Thoracic aorta (tissue), 2 donors: ENCODE results near the gene TNF. TPM values are rescaled to one million over a fixed set of nuclear protein-coding genes. Genes with fewer than 3 reads are reported as not detected.

Experiments used
- ATAC-seq: fragments of 150-250 bp; one replicate; pipeline ENCODE4 v1.8.0; 2017; ENCODE audit warnings: low read depth; ENCODE audit not compliant: insufficient number of reproducible peaks, low FRiP score
- DNase-seq: peaks from one replicate; pipeline ENCODE4 v3.0.0-alpha.2; 2020; ENCODE audit warnings: low spot score
- H3K27ac ChIP-seq, 2 donors: fragments of 200-600 bp; sonication (generic); 1 replicate in 1 of 2; 2 replicates in 1 of 2; pipeline ENCODE4 v1.5.1; 2016; ENCODE audit warnings: mild to moderate bottlenecking in 2 of 2, moderate library complexity in 2 of 2
- H3K27me3 ChIP-seq: fragments of 200-600 bp; sonication (generic); replicated peaks from 2 replicates; pipeline ENCODE4 v1.6.0; 2016; ENCODE audit warnings: mild to moderate bottlenecking; ENCODE audit not compliant: insufficient read depth
- H3K36me3 ChIP-seq: fragments of 200-600 bp; sonication (generic); one replicate; pipeline ENCODE4 v1.5.1; 2016
- H3K4me1 ChIP-seq, 2 donors: fragments of 200-600 bp; sonication (generic); 1 replicate in 1 of 2; 2 replicates in 1 of 2; pipeline versions ENCODE4 v1.5.1 to v1.6.0; 2016; ENCODE audit warnings: low read depth in 2 of 2, mild to moderate bottlenecking in 1 of 2; ENCODE audit not compliant: control insufficient read depth in 1 of 2
- H3K4me3 ChIP-seq: fragments of 200-600 bp; sonication (generic); 2 replicates; pipeline ENCODE4 v1.5.1; 2016; ENCODE audit warnings: mild to moderate bottlenecking
- H3K9me3 ChIP-seq: fragments of 200-600 bp; sonication (generic); 2 replicates; pipeline ENCODE4 v1.5.1; 2016
- total RNA-seq, 2 donors: library from RNA; depleted of rRNA; stranded (reverse); fragments of >200 nt; gene quantifications; one replicate each; pipeline versions ENCODE4 v1.1.0 to v1.2.3, GENCODE V29; 2016
- TF ChIP-seq, protein P1 (sequence below): fragments of 200-600 bp; sonication (generic); IDR thresholded peaks from one replicate; pipeline ENCODE4 v1.5.1; 2019; ENCODE audit warnings: antibody characterized with exemption

The TNF gene
- total RNA-seq, 2 donors from 2014 or later: 0.71 to 3.2 TPM

DNA sequence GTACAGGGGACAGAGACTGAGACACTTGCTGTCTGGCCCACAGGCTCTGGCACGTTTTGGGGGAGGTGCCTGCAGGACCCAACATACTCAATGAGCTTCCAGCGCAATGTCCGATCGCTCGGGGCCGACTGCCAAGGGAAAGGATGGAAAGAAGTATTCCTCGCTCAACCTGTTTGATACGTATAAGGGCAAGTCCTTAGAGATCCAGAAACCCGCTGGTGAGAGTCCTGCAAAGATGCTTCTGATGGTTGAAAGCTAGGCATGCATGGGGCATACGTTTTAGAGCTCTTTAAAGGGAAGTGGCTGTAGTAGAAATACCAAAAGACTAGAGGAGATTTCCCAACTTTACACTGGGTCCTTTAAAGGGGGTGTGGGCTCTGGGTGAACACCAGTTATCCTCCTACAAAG, 47.3 kb downstream of the TNF start:
- no peak for DNase-seq
- no peak overlapping the region for H3K4me3 ChIP-seq
- TF ChIP-seq, protein P1, sequence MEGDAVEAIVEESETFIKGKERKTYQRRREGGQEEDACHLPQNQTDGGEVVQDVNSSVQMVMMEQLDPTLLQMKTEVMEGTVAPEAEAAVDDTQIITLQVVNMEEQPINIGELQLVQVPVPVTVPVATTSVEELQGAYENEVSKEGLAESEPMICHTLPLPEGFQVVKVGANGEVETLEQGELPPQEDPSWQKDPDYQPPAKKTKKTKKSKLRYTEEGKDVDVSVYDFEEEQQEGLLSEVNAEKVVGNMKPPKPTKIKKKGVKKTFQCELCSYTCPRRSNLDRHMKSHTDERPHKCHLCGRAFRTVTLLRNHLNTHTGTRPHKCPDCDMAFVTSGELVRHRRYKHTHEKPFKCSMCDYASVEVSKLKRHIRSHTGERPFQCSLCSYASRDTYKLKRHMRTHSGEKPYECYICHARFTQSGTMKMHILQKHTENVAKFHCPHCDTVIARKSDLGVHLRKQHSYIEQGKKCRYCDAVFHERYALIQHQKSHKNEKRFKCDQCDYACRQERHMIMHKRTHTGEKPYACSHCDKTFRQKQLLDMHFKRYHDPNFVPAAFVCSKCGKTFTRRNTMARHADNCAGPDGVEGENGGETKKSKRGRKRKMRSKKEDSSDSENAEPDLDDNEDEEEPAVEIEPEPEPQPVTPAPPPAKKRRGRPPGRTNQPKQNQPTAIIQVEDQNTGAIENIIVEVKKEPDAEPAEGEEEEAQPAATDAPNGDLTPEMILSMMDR: no peak
- H3K9me3 ChIP-seq: no peaks in the 10 kb centered on the region
- H3K4me1 ChIP-seq: peaks cover 6 to 20% of the 10 kb centered on the region in 2 donors
- H3K27ac ChIP-seq: no peak overlapping the region
- H3K27me3 ChIP-seq: no peaks in the 10 kb centered on the region
- H3K36me3 ChIP-seq: peaks cover 41% of the 10 kb centered on the region
- ATAC-seq: no peak

- peaks cover 55% of the 10 kb centered on the region for H3K36me3 ChIP-seq
- H3K9me3 ChIP-seq: no peaks in the 10 kb centered on the region
- H3K4me3 ChIP-seq: no peak overlapping the region
- no peaks in the 10 kb centered on the region for H3K27me3 ChIP-seq
- TF ChIP-seq, protein P1: no peak
- peaks cover 6 to 20% of the 10 kb centered on the region in 2 donors for H3K4me1 ChIP-seq
- ATAC-seq: no peak
- no peak for DNase-seq
- H3K27ac ChIP-seq: no peak overlapping the region
Measured at GRCh38 chr6:31624070-31624469, 48.7 kb downstream of the TNF start.

DNA sequence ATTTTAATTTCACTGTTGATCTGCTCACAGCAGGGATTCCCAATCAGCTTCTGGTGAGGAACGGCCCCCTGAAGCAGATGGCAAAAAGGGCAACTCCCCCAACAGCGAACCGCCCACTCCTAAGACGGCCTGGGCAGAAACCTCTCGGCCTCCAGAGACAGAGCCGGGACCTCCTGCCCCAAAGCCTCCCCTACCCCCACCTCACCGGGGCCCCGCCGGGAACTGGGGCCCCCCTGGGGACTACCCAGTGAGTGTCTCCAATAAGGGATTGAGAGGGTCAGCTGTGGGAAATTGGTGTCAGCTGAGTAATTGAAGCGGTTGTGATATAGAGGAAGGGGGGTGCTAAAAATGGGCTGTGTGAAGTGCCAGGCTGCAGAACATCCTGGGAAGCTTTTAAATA, 51.6 kb downstream of the TNF start:
- TF ChIP-seq, protein P1: no peak
- no peak for DNase-seq
- Histone ChIP-seq H3K36me3 (peaks cover 84% of the 10 kb centered on the region), H3K27ac (no peak overlapping the region), H3K9me3 (no peaks in the 10 kb centered on the region), H3K4me3 (no peak overlapping the region), H3K4me1 (peaks cover 2 to 10% of the 10 kb centered on the region in 2 donors), H3K27me3 (no peaks in the 10 kb centered on the region)
- ATAC-seq: no peak

DNA sequence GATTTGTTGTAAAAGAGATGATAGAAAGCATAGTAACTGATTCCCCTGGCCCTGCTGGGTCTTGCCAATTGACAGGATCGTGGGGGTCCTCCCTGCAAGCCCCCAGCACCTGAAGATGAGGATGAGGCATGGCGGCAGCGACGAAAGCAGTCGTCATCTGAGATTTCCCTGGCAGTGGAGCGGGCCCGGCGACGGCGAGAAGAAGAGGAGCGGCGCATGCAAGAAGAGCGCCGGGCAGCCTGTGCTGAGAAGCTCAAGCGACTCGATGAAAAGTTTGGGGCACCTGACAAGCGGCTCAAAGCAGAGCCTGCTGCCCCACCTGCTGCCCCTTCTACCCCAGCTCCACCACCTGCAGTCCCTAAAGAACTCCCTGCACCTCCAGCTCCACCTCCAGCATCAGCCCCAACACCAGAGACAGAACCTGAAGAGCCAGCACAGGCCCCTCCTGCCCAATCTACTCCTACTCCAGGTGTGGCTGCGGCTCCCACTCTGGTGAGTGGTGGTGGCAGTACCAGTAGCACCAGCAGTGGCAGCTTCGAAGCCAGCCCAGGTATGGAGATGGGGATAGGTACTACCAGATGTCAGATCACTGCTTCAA, 52.4 kb downstream of the TNF start:
- DNase-seq (no peak), ATAC-seq (no peak)
- no peaks in the 10 kb centered on the region for H3K27me3 ChIP-seq
- no peak overlapping the region for H3K4me3 ChIP-seq
- peaks cover 91% of the 10 kb centered on the region for H3K36me3 ChIP-seq
- H3K9me3 ChIP-seq: no peaks in the 10 kb centered on the region
- no peak overlapping the region for H3K27ac ChIP-seq
- H3K4me1 ChIP-seq: peaks cover 0 to 2% of the 10 kb centered on the region in 2 donors
- TF ChIP-seq, protein P1: no peak

Other genes with a start within 250 kb of the TNF start
- 100 to 1,000 TPM; 552 to 852 TPM for gene HLA-B, start 218.4 kb upstream of the TNF start, total RNA-seq
- 10 to 100 TPM; 15.0 to 16.4 TPM for gene MICA, start 172.0 kb upstream of the TNF start, total RNA-seq
- 1 to 10 TPM; 4.1 to 6.6 TPM for gene MICB, start 77.4 kb upstream of the TNF start, total RNA-seq
- gene MCCD1, start 46.6 kb upstream of the TNF start, total RNA-seq: not detected
- 100 to 1,000 TPM; 198 to 217 TPM for gene DDX39B, start 33.6 kb upstream of the TNF start, total RNA-seq
- gene ATP6V1G2, start 29.0 kb upstream of the TNF start, total RNA-seq: under 1 TPM; 0.78 to 0.95 TPM
- 10 to 100 TPM; 23.8 to 24.2 TPM for gene NFKBIL1, start 28.0 kb upstream of the TNF start, total RNA-seq
- gene LTA, start 3.3 kb upstream of the TNF start, total RNA-seq: not detected
- not detected for gene LTB, start 6.9 kb downstream of the TNF start, total RNA-seq
- gene LST1, start 10.7 kb downstream of the TNF start, total RNA-seq: 10 to 100 TPM in 1 of 2 donors, 1 to 10 TPM in 1; 4.9 to 37.9 TPM
- gene NCR3, start 17.4 kb downstream of the TNF start, total RNA-seq: not detected
- 10 to 100 TPM; 21.5 to 39.6 TPM for gene AIF1, start 39.7 kb downstream of the TNF start, total RNA-seq
- gene PRRC2A, start 45.1 kb downstream of the TNF start, total RNA-seq: 100 to 1,000 TPM in 1 of 2 donors, 10 to 100 TPM in 1; 94.2 to 130 TPM
- gene BAG6, start 77.1 kb downstream of the TNF start, total RNA-seq: 100 to 1,000 TPM; 154 to 182 TPM
- 1 to 10 TPM in 1 of 2 donors, not detected in 1; 2.2 TPM for gene APOM, start 80.3 kb downstream of the TNF start, total RNA-seq
- gene C6orf47, start 85.2 kb downstream of the TNF start, total RNA-seq: 10 to 100 TPM; 23.7 to 40.1 TPM
- gene GPANK1, start 89.4 kb downstream of the TNF start, total RNA-seq: 10 to 100 TPM; 15.0 to 19.2 TPM
- gene CSNK2B, start 90.5 kb downstream of the TNF start, total RNA-seq: 100 to 1,000 TPM; 175 to 202 TPM
- gene LY6G5B, start 94.4 kb downstream of the TNF start, total RNA-seq: 10 to 100 TPM in 1 of 2 donors, 1 to 10 TPM in 1; 9.6 to 24.3 TPM
- not detected for gene LY6G5C, start 105.5 kb downstream of the TNF start, total RNA-seq
- gene ABHD16A, start 127.8 kb downstream of the TNF start, total RNA-seq: 10 to 100 TPM; 49.3 to 52.8 TPM
- not detected for gene LY6G6F, start 131.3 kb downstream of the TNF start, total RNA-seq
- gene LY6G6D, start 139.8 kb downstream of the TNF start, total RNA-seq: not detected
- gene LY6G6C, start 146.2 kb downstream of the TNF start, total RNA-seq: not detected
- gene MPIG6B, start 147.8 kb downstream of the TNF start, total RNA-seq: not detected
- 100 to 1,000 TPM; 136 TPM for gene DDAH2, start 153.7 kb downstream of the TNF start, total RNA-seq
- gene CLIC1, start 161.0 kb downstream of the TNF start, total RNA-seq: 100 to 1,000 TPM; 222 to 251 TPM
- gene MSH5, start 164.4 kb downstream of the TNF start, total RNA-seq: 10 to 100 TPM in 1 of 2 donors, 1 to 10 TPM in 1; 5.7 to 10.5 TPM
- gene SAPCD1, start 187.1 kb downstream of the TNF start, total RNA-seq: 10 to 100 TPM in 1 of 2 donors, not detected in 1; 13.3 TPM
- gene VWA7, start 201.8 kb downstream of the TNF start, total RNA-seq: under 1 TPM; 0.68 to 0.78 TPM
- gene VARS1, start 220.2 kb downstream of the TNF start, total RNA-seq: 10 to 100 TPM; 24.8 to 46.8 TPM
- gene LSM2, start 231.4 kb downstream of the TNF start, total RNA-seq: 10 to 100 TPM; 21.2 to 40.1 TPM
- 1 to 10 TPM; 1.1 to 1.2 TPM for gene HSPA1L, start 239.7 kb downstream of the TNF start, total RNA-seq
- gene HSPA1A, start 240.0 kb downstream of the TNF start, total RNA-seq: 100 to 1,000 TPM; 240 to 354 TPM